NB4 (cell line): ENCODE measurements around the gene UCK2.

Experiments
- MAX ChIP-seq: IDR thresholded peaks from 2 replicates; pipeline ENCODE4 v1.6.1; 2011; ENCODE audit warnings: low read depth, low read length
- MYC ChIP-seq: IDR thresholded peaks from 2 replicates; pipeline ENCODE4 v1.6.1; 2011; ENCODE audit warnings: low read depth, low read length
- POLR2A ChIP-seq: IDR thresholded peaks from 2 replicates; pipeline ENCODE4 v1.6.1; 2011; ENCODE audit warnings: mild to moderate bottlenecking; ENCODE audit not compliant: insufficient read length; ENCODE audit errors: extremely low read depth
- TF ChIP-seq, protein P1 (sequence below): IDR thresholded peaks from one replicate; pipeline ENCODE4 v1.5.1; 2012; ENCODE audit warnings: low read depth, low read length

GRCh38 chr1:165844933-165845332 lies 17.5 kb downstream of the UCK2 start:
- TF ChIP-seq, protein P1, sequence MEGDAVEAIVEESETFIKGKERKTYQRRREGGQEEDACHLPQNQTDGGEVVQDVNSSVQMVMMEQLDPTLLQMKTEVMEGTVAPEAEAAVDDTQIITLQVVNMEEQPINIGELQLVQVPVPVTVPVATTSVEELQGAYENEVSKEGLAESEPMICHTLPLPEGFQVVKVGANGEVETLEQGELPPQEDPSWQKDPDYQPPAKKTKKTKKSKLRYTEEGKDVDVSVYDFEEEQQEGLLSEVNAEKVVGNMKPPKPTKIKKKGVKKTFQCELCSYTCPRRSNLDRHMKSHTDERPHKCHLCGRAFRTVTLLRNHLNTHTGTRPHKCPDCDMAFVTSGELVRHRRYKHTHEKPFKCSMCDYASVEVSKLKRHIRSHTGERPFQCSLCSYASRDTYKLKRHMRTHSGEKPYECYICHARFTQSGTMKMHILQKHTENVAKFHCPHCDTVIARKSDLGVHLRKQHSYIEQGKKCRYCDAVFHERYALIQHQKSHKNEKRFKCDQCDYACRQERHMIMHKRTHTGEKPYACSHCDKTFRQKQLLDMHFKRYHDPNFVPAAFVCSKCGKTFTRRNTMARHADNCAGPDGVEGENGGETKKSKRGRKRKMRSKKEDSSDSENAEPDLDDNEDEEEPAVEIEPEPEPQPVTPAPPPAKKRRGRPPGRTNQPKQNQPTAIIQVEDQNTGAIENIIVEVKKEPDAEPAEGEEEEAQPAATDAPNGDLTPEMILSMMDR = no peak
- no peak for TF ChIP-seq MAX
- TF ChIP-seq POLR2A = no peak
- no peak for TF ChIP-seq MYC
